HCT116 (cell line): Measurements from ENCODE around the gene CASP8AP2.
"Not testable (repeated sequence)": the region's sequence is repeated elsewhere in the genome, so short reads cannot be mapped to it uniquely, and the experiment has no call there.

Source experiments
- ATF3 ChIP-seq: IDR thresholded peaks from 2 replicates; pipeline ENCODE4 v1.6.1; 2012
- SP1 ChIP-seq: IDR thresholded peaks from 2 replicates; pipeline ENCODE4 v1.6.1; 2012; ENCODE audit warnings: low read depth
- ZFX ChIP-seq: fragments of 450-650 bp; IDR thresholded peaks from 2 replicates; pipeline ENCODE4 v1.6.1; 2017

DNA sequence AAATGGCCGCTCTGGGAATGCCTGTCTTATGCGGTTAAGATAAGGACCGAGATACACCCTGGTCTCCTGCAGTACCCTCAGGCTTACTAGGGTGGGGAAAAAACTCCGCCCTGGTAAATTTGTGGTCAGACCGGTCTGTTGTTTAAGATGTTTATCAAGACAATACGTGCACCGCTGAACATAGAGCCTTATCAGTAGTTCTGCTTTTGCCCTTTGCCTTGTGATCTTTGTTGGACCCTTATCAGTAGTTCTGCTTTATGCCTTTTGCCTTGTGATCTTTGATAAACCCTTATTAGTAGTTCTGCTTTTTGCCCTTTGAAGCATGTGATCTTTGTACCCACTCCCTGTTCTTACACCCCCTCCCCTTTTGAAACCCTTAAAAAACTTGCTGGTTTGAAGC is 46.4 kb upstream of the CASP8AP2 start:
- not testable (repeated sequence) for TF ChIP-seq ATF3, SP1, ZFX
